Gastrocnemius medialis (tissue), 4 donors: ENCODE data around the gene SPATA46.

Source experiments
- CTCF ChIP-seq, 5 experiments: fragments of 450-650 bp in 3 of 5; fragments of 200-600 bp in 2 of 5; sonication (generic) in 2 of 5; IDR thresholded peaks in 4 of 5; conservative IDR thresholded peaks in 1 of 5; 1 replicate in 4 of 5; 2 replicates in 1 of 5; pipeline ENCODE4 v1.5.1; 2016 to 2019; ENCODE audit warnings: antibody characterized with exemption in 5 of 5, mild to moderate bottlenecking in 3 of 5, moderate library complexity in 3 of 5
- POLR2A ChIP-seq, 2 donors: fragments of 450-650 bp; IDR thresholded peaks; one replicate each; pipeline ENCODE4 v1.6.1; 2017; ENCODE audit warnings: antibody characterized with exemption in 2 of 2, mild to moderate bottlenecking in 2 of 2, moderate library complexity in 2 of 2

- TF ChIP-seq CTCF (IDR thresholded peaks at IDR 0.05 in 4 of 5, conservative IDR thresholded peaks at IDR 0.05 in 1 of 5) (no peak), POLR2A (IDR thresholded peaks at IDR 0.05) (no peak)
Observed at GRCh38 chr1:162327788-162328165, 48.9 kb downstream of the SPATA46 start.
